Activated CD4-positive, alpha-beta T cell treated with anti-CD3 and anti-CD28 coated beads, Interleukin-2, amount 10 ng/mL, durations not matched to agents 24 days and 14 days (primary cell): ENCODE measurements around the gene SORCS3. TPM values are rescaled to one million over a fixed set of nuclear protein-coding genes. Genes with fewer than 3 reads are reported as not detected.

Experiments used
- DNase-seq: peaks from one replicate; pipeline ENCODE4 v3.0.0; 2022
- H3K27ac Mint-ChIP-seq: one replicate; pipeline ENCODE4 v1.8.0; 2022; ENCODE audit warnings: mild to moderate bottlenecking, mixed read lengths
- H3K27me3 Mint-ChIP-seq: one replicate; pipeline ENCODE4 v1.8.0; 2022; ENCODE audit warnings: mixed read lengths
- H3K36me3 Mint-ChIP-seq: one replicate; pipeline ENCODE4 v1.8.0; 2022; ENCODE audit warnings: low read depth, mild to moderate bottlenecking, mixed read lengths
- H3K4me1 Mint-ChIP-seq: one replicate; pipeline ENCODE4 v1.8.0; 2021; ENCODE audit warnings: mixed read lengths
- H3K4me3 Mint-ChIP-seq: one replicate; pipeline ENCODE4 v1.8.0; 2022; ENCODE audit warnings: mild to moderate bottlenecking, moderate library complexity, mixed read lengths
- H3K9me3 Mint-ChIP-seq: one replicate; pipeline ENCODE4 v1.8.0; 2021; ENCODE audit warnings: mixed read lengths
- intact Hi-C: fragments of 100-400 bp; cut with micrococcal nuclease; formaldehyde crosslinking; loops from one replicate; pipeline ENCODE4 v1.15.1; 2023
- total RNA-seq: library from RNA; stranded (reverse); gene quantifications from 2 replicates; pipeline ENCODE4 v1.2.3, GENCODE V29; 2022

The SORCS3 gene
- total RNA-seq, 1 donor from 2014 or later = not detected

- no peak for DNase-seq
- no peaks in the 10 kb centered on the region for H3K9me3 Mint-ChIP-seq
- intact Hi-C loops = no loop called here
- H3K4me1 Mint-ChIP-seq = no peaks in the 10 kb centered on the region
- H3K4me3 Mint-ChIP-seq = no peak overlapping the region
- H3K27ac Mint-ChIP-seq = no peak overlapping the region
- no peaks in the 10 kb centered on the region for H3K27me3 Mint-ChIP-seq
- H3K36me3 Mint-ChIP-seq = no peaks in the 10 kb centered on the region
Measured at GRCh38 chr10:105104297-105104696, 463.2 kb downstream of the SORCS3 start.

DNA sequence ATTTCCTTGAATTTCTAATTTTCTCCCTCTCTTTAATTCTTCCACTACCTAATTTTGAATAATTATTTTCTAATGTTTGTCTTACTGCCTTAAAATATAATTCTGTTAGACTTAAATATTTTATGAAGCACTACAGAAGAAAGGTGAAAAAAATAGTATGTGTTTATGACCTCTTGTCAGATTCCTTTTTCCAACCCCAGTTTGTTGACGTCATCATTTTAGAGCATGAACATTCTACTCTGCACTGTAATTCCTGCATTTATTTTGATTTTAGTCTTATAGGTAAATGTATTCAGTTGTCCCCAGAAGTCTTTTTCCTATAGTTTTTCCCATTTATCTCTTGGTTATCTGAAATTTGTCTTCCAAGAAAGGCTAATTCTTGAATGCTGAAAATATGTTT lies 468.1 kb downstream of the SORCS3 start:
- no peak overlapping the region for H3K4me3 Mint-ChIP-seq
- H3K27me3 Mint-ChIP-seq = no peaks in the 10 kb centered on the region
- no peak for DNase-seq
- intact Hi-C loops = no loop called here
- H3K4me1 Mint-ChIP-seq = no peaks in the 10 kb centered on the region
- no peaks in the 10 kb centered on the region for H3K36me3 Mint-ChIP-seq
- H3K9me3 Mint-ChIP-seq = no peaks in the 10 kb centered on the region
- H3K27ac Mint-ChIP-seq = no peak overlapping the region

- Mint-ChIP-seq H3K27me3 (no peaks in the 10 kb centered on the region), H3K27ac (no peak overlapping the region), H3K4me1 (no peaks in the 10 kb centered on the region), H3K4me3 (no peak overlapping the region), H3K36me3 (no peaks in the 10 kb centered on the region), H3K9me3 (peaks cover 3% of the 10 kb centered on the region)
- intact Hi-C loops = no loop called here
- no peak for DNase-seq
Measured at GRCh38 chr10:105112862-105113261, 471.8 kb downstream of the SORCS3 start.

- intact Hi-C loops = no loop called here
- H3K27ac Mint-ChIP-seq = no peak overlapping the region
Measured at GRCh38 chr10:105113666-105114065, 472.6 kb downstream of the SORCS3 start.

GRCh38 chr10:105121743-105122142 lies 480.7 kb downstream of the SORCS3 start:
- intact Hi-C loops = no loop called here
- no peaks in the 10 kb centered on the region for H3K36me3 Mint-ChIP-seq
- H3K27me3 Mint-ChIP-seq = no peaks in the 10 kb centered on the region
- peaks cover 3% of the 10 kb centered on the region for H3K9me3 Mint-ChIP-seq
- no peak for DNase-seq
- H3K4me1 Mint-ChIP-seq = no peaks in the 10 kb centered on the region
- no peak overlapping the region for H3K27ac Mint-ChIP-seq
- H3K4me3 Mint-ChIP-seq = no peak overlapping the region

More at GRCh38 chr10:105113666-105114065, 472.6 kb downstream of the SORCS3 start:
- Mint-ChIP-seq H3K9me3 (peaks cover 3% of the 10 kb centered on the region), H3K4me3 (no peak overlapping the region), H3K36me3 (no peaks in the 10 kb centered on the region), H3K27me3 (no peaks in the 10 kb centered on the region), H3K4me1 (no peaks in the 10 kb centered on the region)
- no peak for DNase-seq

GRCh38 chr10:105128111-105128510 lies 487.0 kb downstream of the SORCS3 start:
- intact Hi-C loops = no loop called here
- no peaks in the 10 kb centered on the region for H3K27me3 Mint-ChIP-seq
- H3K4me3 Mint-ChIP-seq = no peak overlapping the region
- H3K4me1 Mint-ChIP-seq = no peaks in the 10 kb centered on the region
- H3K9me3 Mint-ChIP-seq = no peaks in the 10 kb centered on the region
- H3K36me3 Mint-ChIP-seq = no peaks in the 10 kb centered on the region
- H3K27ac Mint-ChIP-seq = no peak overlapping the region
- no peak for DNase-seq

DNA sequence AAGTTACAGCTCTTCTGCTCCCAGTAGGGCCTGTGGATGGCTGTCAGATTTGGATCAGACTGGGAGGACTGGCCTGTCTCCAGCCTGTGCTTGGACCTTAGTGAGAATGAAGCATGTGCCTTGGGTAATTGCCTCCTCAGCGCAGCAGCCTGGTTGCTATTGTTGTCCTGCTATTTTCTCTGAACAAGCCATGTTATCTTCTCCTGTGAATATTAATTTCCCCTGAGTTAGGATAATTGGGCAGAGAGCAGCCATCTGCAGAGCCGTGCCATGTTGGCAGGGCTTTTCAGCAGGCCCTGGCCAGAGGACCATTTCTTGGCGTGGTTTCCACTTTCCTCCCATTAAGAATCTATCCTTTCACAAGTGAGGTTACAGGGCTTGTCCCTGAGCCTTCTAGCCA lies 497.3 kb downstream of the SORCS3 start:
- no peak overlapping the region for H3K27ac Mint-ChIP-seq

GRCh38 chr10:105139363-105139896 lies 498.3 kb downstream of the SORCS3 start:
- Mint-ChIP-seq H3K27me3 (no peaks in the 10 kb centered on the region), H3K36me3 (no peaks in the 10 kb centered on the region), H3K27ac (no peak overlapping the region), H3K4me3 (no peak overlapping the region), H3K4me1 (no peaks in the 10 kb centered on the region), H3K9me3 (no peaks in the 10 kb centered on the region)
- intact Hi-C loops = no loop called here
- DNase-seq = no peak

More for the DNA sequence above, 497.3 kb downstream of the SORCS3 start:
- no peak for DNase-seq
- Mint-ChIP-seq H3K4me1 (no peaks in the 10 kb centered on the region), H3K36me3 (no peaks in the 10 kb centered on the region), H3K27me3 (no peaks in the 10 kb centered on the region), H3K9me3 (no peaks in the 10 kb centered on the region), H3K4me3 (no peak overlapping the region)
- intact Hi-C loops = no loop called here

DNA sequence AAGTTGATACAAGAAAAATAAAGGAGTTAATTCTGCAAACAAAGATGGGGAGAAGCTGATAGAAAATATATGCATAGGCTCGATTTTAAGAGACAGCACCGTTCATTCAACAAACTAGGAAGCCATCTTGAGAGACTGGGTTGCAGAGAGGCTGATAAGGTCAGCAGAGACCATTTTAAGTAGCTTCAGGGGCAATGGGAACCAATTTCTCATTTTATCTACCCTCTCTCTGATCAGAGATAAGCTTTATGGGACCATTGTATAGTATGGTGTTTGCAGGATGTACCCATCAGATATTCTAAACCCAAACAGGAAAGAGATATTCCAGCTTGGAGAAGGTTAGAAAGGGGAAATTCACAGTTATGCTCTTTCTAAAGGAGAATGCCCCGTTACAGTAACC lies 499.5 kb downstream of the SORCS3 start:
- H3K27me3 Mint-ChIP-seq = no peaks in the 10 kb centered on the region
- no peaks in the 10 kb centered on the region for H3K4me1 Mint-ChIP-seq
- H3K27ac Mint-ChIP-seq = no peak overlapping the region

GRCh38 chr10:105145711-105146110 lies 504.6 kb downstream of the SORCS3 start:
- Mint-ChIP-seq H3K27ac (no peak overlapping the region), H3K36me3 (no peaks in the 10 kb centered on the region), H3K9me3 (no peaks in the 10 kb centered on the region), H3K4me3 (no peak overlapping the region), H3K4me1 (no peaks in the 10 kb centered on the region), H3K27me3 (no peaks in the 10 kb centered on the region)
- DNase-seq = no peak
- intact Hi-C loops = no loop called here

More for the DNA sequence above, 499.5 kb downstream of the SORCS3 start:
- Mint-ChIP-seq H3K9me3 (no peaks in the 10 kb centered on the region), H3K36me3 (no peaks in the 10 kb centered on the region), H3K4me3 (no peak overlapping the region)
- no peak for DNase-seq
- intact Hi-C loops = no loop called here

DNA sequence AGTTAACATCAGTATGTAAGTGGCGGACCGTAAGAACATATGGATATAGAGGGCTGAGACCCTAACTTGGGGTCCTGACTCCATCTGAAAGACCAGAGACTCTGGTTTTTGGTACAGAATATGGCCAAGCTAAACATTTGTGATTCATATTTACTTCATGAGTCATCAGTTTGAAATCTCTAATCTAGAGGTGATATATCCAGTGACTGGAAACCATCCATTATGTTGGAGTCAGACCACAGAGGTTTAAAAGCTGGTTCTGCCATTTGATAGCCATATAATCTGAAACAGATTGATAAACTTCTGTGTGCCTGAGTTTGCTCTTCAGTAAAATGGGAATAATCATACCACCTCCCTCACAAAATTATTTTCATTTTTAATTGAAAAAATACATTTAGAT lies 505.3 kb downstream of the SORCS3 start:
- no peaks in the 10 kb centered on the region for H3K4me1 Mint-ChIP-seq
- no peak overlapping the region for H3K27ac Mint-ChIP-seq
- no peak overlapping the region for H3K4me3 Mint-ChIP-seq
- no peaks in the 10 kb centered on the region for H3K27me3 Mint-ChIP-seq
- no peaks in the 10 kb centered on the region for H3K36me3 Mint-ChIP-seq
- intact Hi-C loops = no loop called here
- H3K9me3 Mint-ChIP-seq = no peaks in the 10 kb centered on the region
- no peak for DNase-seq

DNA sequence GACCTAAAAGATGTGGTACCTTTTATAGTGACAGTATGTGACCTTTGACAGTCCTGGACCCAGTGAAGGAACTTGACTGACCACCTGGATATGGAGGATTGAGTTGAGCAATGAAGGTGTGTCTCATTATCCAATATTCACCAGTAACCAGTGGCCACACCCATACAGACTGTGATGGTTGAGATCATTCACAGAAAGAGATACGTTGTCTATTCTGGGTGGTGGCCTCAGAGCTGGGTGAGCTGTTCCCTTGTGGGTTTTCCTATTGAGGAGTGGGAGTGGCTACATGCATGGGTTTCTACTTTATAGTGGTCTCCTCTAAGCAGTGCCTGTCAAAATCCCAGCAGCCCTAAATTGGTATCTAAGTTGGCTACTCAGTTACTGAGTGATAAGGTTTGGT lies 507.4 kb downstream of the SORCS3 start:
- no peaks in the 10 kb centered on the region for H3K27me3 Mint-ChIP-seq
- H3K4me3 Mint-ChIP-seq = no peak overlapping the region
- no peaks in the 10 kb centered on the region for H3K4me1 Mint-ChIP-seq
- no peaks in the 10 kb centered on the region for H3K36me3 Mint-ChIP-seq
- no peaks in the 10 kb centered on the region for H3K9me3 Mint-ChIP-seq
- intact Hi-C loops = no loop called here
- no peak overlapping the region for H3K27ac Mint-ChIP-seq
- DNase-seq = no peak

GRCh38 chr10:105148921-105149320 lies 507.8 kb downstream of the SORCS3 start:
- Mint-ChIP-seq H3K36me3 (no peaks in the 10 kb centered on the region), H3K4me1 (no peaks in the 10 kb centered on the region), H3K27me3 (no peaks in the 10 kb centered on the region), H3K27ac (no peak overlapping the region), H3K4me3 (no peak overlapping the region), H3K9me3 (no peaks in the 10 kb centered on the region)
- intact Hi-C loops = no loop called here
- DNase-seq = no peak

DNA sequence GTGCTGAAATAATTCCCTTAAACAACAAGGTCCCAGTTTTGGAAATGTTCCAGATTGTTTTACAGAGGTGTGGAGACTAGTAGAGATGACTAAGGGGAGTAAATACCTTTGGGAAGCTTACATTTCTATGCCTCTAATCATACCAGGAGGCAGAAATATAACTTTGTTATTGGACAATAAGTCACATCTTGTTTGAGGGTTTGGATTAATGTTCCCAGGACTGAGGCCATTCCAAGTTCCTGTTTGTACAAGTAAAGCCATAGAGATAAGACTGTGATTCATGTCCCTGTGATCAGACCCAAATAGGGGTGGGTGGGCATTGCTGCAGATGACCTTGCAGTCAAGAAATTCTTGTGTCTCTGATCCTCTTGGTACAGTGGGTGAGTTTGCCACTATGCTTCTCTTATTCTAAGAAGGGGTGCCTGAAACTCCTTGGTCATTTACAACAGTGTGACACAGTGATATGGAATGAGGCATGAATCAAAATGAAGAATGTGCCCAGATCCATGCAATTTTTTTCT lies 508.3 kb downstream of the SORCS3 start:
- H3K4me3 Mint-ChIP-seq = no peak overlapping the region
- intact Hi-C loops = no loop called here
- no peaks in the 10 kb centered on the region for H3K36me3 Mint-ChIP-seq

DNA sequence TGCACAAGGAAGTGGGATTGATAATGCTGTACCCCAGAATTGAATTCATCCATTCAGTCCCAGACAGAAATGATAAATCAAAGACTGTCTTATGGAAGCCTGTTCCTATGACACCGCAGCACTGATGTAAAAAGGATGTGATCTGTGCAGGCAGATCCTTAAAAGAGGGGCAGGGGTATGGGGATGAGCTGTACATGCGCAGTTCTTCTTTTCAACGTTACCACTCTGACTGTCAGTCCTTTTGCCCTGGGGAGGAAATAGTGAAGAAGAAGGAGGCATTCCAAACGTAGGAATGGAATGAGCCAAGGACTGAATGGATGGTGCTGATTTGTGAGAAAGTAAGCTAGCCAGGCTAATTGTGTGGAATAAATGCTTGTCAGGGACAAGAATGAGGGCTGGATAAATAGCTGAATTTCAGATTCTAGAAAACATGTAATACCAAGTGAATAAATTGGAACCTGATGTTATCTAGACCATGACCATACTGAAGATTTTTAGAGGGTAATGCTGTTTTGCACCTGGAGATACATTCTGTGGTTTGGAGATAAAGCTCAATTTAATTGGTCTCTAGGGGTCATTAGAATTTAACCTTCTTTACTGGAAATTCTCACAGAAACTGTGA lies 509.3 kb downstream of the SORCS3 start:
- intact Hi-C loops = no loop called here
- no peaks in the 10 kb centered on the region for H3K27me3 Mint-ChIP-seq

More for the DNA sequence above, 508.3 kb downstream of the SORCS3 start:
- no peaks in the 10 kb centered on the region for H3K4me1 Mint-ChIP-seq
- DNase-seq = no peak
- H3K27ac Mint-ChIP-seq = no peak overlapping the region
- H3K9me3 Mint-ChIP-seq = no peaks in the 10 kb centered on the region
- no peaks in the 10 kb centered on the region for H3K27me3 Mint-ChIP-seq

More for the DNA sequence above, 509.3 kb downstream of the SORCS3 start:
- Mint-ChIP-seq H3K36me3 (no peaks in the 10 kb centered on the region), H3K27ac (no peak overlapping the region), H3K9me3 (no peaks in the 10 kb centered on the region), H3K4me3 (no peak overlapping the region), H3K4me1 (no peaks in the 10 kb centered on the region)
- no peak for DNase-seq
